Lower leg skin (tissue), 3 donors: ENCODE measurements around the gene ISCA2.

Source experiments
- POLR2A ChIP-seq, 2 donors: fragments of 450-650 bp; IDR thresholded peaks; one replicate each; pipeline ENCODE4 v1.6.1; 2016 to 2017; ENCODE audit warnings: antibody characterized with exemption in 2 of 2, mild to moderate bottlenecking in 1 of 2, moderate library complexity in 1 of 2
- TF ChIP-seq, protein P1 (sequence below), 3 donors: fragments of 450-650 bp; IDR thresholded peaks; one replicate each; pipeline ENCODE4 v1.5.1; 2016; ENCODE audit warnings: antibody characterized with exemption in 3 of 3, mild to moderate bottlenecking in 3 of 3, moderate library complexity in 2 of 3

DNA sequence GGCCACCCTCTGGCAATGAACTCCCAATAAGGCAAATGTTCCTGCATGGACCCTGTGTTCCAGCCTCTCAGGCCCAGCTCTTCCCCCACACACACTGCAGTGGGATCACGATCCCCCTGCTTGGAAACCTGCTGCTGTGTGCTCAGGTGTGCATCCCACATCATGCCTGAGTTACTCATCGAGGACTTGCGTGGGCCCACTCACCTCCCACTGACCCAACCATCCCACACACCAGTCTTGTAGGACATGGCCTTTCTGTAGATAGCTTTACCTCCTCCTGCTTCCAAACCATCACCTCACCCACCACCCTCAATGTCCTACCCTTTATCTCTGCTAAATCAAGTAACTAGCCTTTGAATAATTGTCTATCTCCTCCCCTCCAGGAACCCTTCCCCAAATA is 25.1 kb upstream of the ISCA2 start:
- TF ChIP-seq, protein P1, sequence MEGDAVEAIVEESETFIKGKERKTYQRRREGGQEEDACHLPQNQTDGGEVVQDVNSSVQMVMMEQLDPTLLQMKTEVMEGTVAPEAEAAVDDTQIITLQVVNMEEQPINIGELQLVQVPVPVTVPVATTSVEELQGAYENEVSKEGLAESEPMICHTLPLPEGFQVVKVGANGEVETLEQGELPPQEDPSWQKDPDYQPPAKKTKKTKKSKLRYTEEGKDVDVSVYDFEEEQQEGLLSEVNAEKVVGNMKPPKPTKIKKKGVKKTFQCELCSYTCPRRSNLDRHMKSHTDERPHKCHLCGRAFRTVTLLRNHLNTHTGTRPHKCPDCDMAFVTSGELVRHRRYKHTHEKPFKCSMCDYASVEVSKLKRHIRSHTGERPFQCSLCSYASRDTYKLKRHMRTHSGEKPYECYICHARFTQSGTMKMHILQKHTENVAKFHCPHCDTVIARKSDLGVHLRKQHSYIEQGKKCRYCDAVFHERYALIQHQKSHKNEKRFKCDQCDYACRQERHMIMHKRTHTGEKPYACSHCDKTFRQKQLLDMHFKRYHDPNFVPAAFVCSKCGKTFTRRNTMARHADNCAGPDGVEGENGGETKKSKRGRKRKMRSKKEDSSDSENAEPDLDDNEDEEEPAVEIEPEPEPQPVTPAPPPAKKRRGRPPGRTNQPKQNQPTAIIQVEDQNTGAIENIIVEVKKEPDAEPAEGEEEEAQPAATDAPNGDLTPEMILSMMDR (IDR thresholded peaks at IDR 0.05) = no peak
- TF ChIP-seq POLR2A (IDR thresholded peaks at IDR 0.05) = no peak
